ENCODE data around the gene C20orf204. TPM values are rescaled to one million over a fixed set of nuclear protein-coding genes. Genes with fewer than 3 reads are reported as not detected.

C20orf204 gene
- total and polyA plus RNA-seq, 9 of the 15 experiments (the other 6 are each of a cell fraction or from before 2014, with no cell fraction given), result 0.11 to 1.1 (median 0.36) TPM; not detected in 2

- 27% methylated on average over 30 of the region's 33 CpGs for WGBS (ENCODE audit: insufficient coverage, low coverage, missing lambda C conversion rate)
- POLR2A ChIA-PET, result interaction anchor here (0.7 to 1.0 kb wide), 2 partner anchors 9 to 194 kb away, joined by 3 read pairs; no protein-coding TSS in a partner anchor
- H3K4me3 ChIP-seq, result no peak overlapping the region
- no peaks in the 10 kb centered on the region for H3K9me1 ChIP-seq (ENCODE audit: control insufficient read depth, insufficient read depth, low read length)
- H3K79me2 ChIP-seq (ENCODE audit: control insufficient read depth, insufficient read depth, low read length), result no peaks in the 10 kb centered on the region
- peak overlapping the region in 1 of 2 experiments; percentile 44; a peak in 3 of 4 replicates for H3K9ac ChIP-seq (ENCODE audit: insufficient read depth in 1 of 2, low read depth in 2 of 2, low read length in 2 of 2)
- H3K27me3 ChIP-seq (ENCODE audit: control insufficient read depth in 2 of 2, insufficient read depth in 2 of 2, low read length in 2 of 2), result no peaks in the 10 kb centered on the region
- peaks cover 21 to 65% of the 10 kb centered on the region in 2 experiments for H3K4me1 ChIP-seq (replicated peaks in 1 of 2; ENCODE audit: control insufficient read depth in 2 of 2, insufficient read depth in 2 of 2, low read length in 2 of 2)
- H3K4me2 ChIP-seq (ENCODE audit: insufficient read depth, low read length), result no peak overlapping the region
- H3K36me3 ChIP-seq (ENCODE audit: control insufficient read depth, insufficient read depth, low read length), result no peaks in the 10 kb centered on the region
- H4K20me1 ChIP-seq (replicated peaks; ENCODE audit: control insufficient read depth, insufficient read depth, low read length), result no peaks in the 10 kb centered on the region
- DNase-seq (ENCODE audit: extremely low read depth in 1 of 4, low spot score in 3 of 4) (peak; percentile 87 to 91 (median 89)), ATAC-seq (peak; percentile 87), FAIRE-seq (peak; percentile 91)
- no peaks in the 10 kb centered on the region for H3K9me3 ChIP-seq (replicated peaks; ENCODE audit: control insufficient read depth, insufficient read depth, low read depth, low read length)
- in situ Hi-C loops (cut with MboI) (no loop called here), intact Hi-C loops (cut with micrococcal nuclease) (no loop called here)
- H2AFZ ChIP-seq (ENCODE audit: low read depth, low read length), result peak overlapping the region; percentile 55; the same call in 1 of the 2 replicates
- no TSS peak for BruUV-seq (replicated peaks)
- CTCF ChIA-PET (ENCODE audit: low intra/inter-chr PET ratio), result interaction anchor here (0.6 to 1.8 kb wide), 3 partner anchors 20 to 477 kb away, joined by 3 to 9 read pairs (median 3); no protein-coding TSS in a partner anchor
- no peak overlapping the region; the same call in 2 of the 3 replicates for H3K27ac ChIP-seq (ENCODE audit: extremely low read depth, low read depth, low read length)
- no peak for TF ChIP-seq ZNF583 (CRISPR knock-in tag; IDR thresholded peaks at IDR 0.05)
- TF ChIP-seq STAG1 (CRISPR knock-in tag; IDR thresholded peaks at IDR 0.05; ENCODE audit: borderline replicate concordance), result peak; percentile 74
- no peak for TF ChIP-seq HNRNPL (IDR thresholded peaks at IDR 0.05; ENCODE audit: low read depth, low read length)
- no peak for TF ChIP-seq RBM39 (optimal IDR thresholded peaks at IDR 0.05; ENCODE audit: low read depth, low read length)
- TF ChIP-seq, protein P1, sequence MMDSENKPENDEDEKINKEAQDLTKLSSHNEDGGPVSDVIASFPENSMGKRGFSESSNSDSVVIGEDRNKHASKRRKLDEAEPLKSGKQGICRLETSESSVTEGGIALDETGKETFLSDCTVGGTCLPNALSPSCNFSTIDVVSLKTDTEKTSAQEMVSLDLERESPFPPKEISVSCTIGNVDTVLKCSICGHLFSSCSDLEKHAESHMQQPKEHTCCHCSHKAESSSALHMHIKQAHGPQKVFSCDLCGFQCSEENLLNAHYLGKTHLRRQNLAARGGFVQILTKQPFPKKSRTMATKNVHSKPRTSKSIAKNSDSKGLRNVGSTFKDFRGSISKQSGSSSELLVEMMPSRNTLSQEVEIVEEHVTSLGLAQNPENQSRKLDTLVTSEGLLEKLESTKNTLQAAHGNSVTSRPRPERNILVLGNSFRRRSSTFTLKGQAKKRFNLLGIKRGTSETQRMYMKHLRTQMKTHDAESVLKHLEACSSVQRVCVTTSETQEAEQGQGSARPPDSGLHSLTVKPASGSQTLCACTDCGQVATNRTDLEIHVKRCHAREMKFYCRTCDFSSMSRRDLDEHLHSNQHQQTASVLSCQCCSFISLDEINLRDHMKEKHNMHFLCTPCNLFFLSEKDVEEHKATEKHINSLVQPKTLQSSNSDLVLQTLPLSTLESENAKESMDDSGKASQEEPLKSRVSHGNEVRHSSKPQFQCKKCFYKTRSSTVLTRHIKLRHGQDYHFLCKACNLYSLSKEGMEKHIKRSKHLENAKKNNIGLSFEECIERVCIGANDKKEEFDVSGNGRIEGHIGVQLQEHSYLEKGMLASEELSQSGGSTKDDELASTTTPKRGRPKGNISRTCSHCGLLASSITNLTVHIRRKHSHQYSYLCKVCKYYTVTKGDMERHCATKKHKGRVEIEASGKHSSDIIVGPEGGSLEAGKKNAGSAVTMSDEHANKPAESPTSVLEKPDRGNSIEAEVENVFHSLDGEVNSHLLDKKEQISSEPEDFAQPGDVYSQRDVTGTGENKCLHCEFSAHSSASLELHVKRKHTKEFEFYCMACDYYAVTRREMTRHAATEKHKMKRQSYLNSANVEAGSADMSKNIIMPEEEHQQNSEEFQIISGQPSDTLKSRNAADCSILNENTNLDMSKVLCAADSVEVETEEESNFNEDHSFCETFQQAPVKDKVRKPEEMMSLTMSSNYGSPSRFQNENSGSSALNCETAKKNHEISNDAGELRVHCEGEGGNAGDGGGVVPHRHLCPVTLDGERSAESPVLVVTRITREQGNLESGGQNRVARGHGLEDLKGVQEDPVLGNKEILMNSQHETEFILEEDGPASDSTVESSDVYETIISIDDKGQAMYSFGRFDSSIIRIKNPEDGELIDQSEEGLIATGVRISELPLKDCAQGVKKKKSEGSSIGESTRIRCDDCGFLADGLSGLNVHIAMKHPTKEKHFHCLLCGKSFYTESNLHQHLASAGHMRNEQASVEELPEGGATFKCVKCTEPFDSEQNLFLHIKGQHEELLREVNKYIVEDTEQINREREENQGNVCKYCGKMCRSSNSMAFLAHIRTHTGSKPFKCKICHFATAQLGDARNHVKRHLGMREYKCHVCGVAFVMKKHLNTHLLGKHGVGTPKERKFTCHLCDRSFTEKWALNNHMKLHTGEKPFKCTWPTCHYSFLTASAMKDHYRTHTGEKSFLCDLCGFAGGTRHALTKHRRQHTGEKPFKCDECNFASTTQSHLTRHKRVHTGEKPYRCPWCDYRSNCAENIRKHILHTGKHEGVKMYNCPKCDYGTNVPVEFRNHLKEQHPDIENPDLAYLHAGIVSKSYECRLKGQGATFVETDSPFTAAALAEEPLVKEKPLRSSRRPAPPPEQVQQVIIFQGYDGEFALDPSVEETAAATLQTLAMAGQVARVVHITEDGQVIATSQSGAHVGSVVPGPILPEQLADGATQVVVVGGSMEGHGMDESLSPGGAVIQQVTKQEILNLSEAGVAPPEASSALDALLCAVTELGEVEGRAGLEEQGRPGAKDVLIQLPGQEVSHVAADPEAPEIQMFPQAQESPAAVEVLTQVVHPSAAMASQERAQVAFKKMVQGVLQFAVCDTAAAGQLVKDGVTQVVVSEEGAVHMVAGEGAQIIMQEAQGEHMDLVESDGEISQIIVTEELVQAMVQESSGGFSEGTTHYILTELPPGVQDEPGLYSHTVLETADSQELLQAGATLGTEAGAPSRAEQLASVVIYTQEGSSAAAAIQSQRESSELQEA (IDR thresholded peaks at IDR 0.05; ENCODE audit: low read depth), result no peak
- no peak for TF ChIP-seq ELF2 (CRISPR knock-in tag; IDR thresholded peaks at IDR 0.05)
- TF ChIP-seq, protein P2, sequence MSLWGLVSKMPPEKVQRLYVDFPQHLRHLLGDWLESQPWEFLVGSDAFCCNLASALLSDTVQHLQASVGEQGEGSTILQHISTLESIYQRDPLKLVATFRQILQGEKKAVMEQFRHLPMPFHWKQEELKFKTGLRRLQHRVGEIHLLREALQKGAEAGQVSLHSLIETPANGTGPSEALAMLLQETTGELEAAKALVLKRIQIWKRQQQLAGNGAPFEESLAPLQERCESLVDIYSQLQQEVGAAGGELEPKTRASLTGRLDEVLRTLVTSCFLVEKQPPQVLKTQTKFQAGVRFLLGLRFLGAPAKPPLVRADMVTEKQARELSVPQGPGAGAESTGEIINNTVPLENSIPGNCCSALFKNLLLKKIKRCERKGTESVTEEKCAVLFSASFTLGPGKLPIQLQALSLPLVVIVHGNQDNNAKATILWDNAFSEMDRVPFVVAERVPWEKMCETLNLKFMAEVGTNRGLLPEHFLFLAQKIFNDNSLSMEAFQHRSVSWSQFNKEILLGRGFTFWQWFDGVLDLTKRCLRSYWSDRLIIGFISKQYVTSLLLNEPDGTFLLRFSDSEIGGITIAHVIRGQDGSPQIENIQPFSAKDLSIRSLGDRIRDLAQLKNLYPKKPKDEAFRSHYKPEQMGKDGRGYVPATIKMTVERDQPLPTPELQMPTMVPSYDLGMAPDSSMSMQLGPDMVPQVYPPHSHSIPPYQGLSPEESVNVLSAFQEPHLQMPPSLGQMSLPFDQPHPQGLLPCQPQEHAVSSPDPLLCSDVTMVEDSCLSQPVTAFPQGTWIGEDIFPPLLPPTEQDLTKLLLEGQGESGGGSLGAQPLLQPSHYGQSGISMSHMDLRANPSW (CRISPR knock-in tag; IDR thresholded peaks at IDR 0.05), result no peak
- TF ChIP-seq DACH1 (IDR thresholded peaks at IDR 0.05; ENCODE audit: partially characterized antibody), result no peak
- no peak for TF ChIP-seq TCF7L2 (IDR thresholded peaks at IDR 0.05; ENCODE audit: low read depth, low read length)
- peak; percentile 55 for TF ChIP-seq RB1 (IDR thresholded peaks at IDR 0.05; ENCODE audit: low read depth)
- no peak for TF ChIP-seq POLR2B (IDR thresholded peaks at IDR 0.05; ENCODE audit: low read depth, partially characterized antibody)
Measured at GRCh38 chr20:64057628-64058498, 21.9 kb downstream of the C20orf204 start.
